ENCODE measurements around the gene PABPN1. TPM values are rescaled to one million over a fixed set of nuclear protein-coding genes. Genes with fewer than 3 reads are reported as not detected.

The PABPN1 gene
- total and polyA plus RNA-seq, 9 of the 15 experiments (the other 6 are each of a cell fraction or from before 2014, with no cell fraction given): 32.6 to 388 (median 178) TPM

DNA sequence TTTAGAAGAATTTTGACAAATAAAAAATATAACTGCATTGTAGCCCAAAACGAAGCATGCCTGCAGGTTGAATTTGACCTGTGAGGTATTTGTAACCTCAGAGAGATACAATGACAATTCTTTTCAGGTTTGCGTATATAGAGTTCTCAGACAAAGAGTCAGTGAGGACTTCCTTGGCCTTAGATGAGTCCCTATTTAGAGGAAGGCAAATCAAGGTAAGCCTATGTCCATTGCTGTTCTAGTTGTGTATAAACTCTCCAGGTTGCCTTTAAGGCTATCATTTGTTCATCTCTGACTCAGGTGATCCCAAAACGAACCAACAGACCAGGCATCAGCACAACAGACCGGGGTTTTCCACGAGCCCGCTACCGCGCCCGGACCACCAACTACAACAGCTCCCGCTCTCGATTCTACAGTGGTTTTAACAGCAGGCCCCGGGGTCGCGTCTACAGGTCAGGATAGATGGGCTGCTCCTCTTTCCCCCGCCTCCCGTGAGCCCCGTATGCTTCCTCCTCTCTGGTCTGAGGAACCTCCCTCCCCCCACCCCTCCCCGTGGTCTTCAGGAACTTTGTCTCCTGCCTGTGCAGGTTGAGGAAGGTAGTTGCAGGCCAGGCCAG is 2.7 kb downstream of the PABPN1 start:
- FAIRE-seq: no peak
- TF ChIP-seq ZNF707 (CRISPR knock-in tag; conservative IDR thresholded peaks at IDR 0.05) (no peak), BRD4 (IDR thresholded peaks at IDR 0.05) (no peak), RBFOX2 (IDR thresholded peaks at IDR 0.05; ENCODE audit: low read depth, low read length) (peak; percentile 64), SFPQ (IDR thresholded peaks at IDR 0.05; ENCODE audit: low read depth, low read length) (no peak), POLR2G (IDR thresholded peaks at IDR 0.05; ENCODE audit: low read depth, low read length) (0 out of 2 replicates have a peak, but pooled peaks have one; percentile 36)
- H3K4me1 ChIP-seq (replicated peaks in 1 of 2; ENCODE audit: control insufficient read depth in 2 of 2, insufficient read depth in 2 of 2, low read length in 2 of 2): peaks cover 11 to 17% of the 10 kb centered on the region in 2 experiments; a peak in 4 of 5 replicates
- DNase-seq (ENCODE audit: extremely low read depth in 1 of 4, low spot score in 3 of 4): no peak
- no peaks in the 10 kb centered on the region; the same call in 1 of the 2 replicates for H4K20me1 ChIP-seq (replicated peaks; ENCODE audit: control insufficient read depth, insufficient read depth, low read length)
- no peak overlapping the region for H3K9ac ChIP-seq (ENCODE audit: insufficient read depth in 1 of 2, low read depth in 2 of 2, low read length in 2 of 2)
- H3K4me3 ChIP-seq: no peak overlapping the region
- no peaks in the 10 kb centered on the region for H3K9me1 ChIP-seq (ENCODE audit: control insufficient read depth, insufficient read depth, low read length)
- ChIA-PET CTCF (ENCODE audit: low intra/inter-chr PET ratio) (no interaction called here), POLR2A (interaction anchor here (0.6 to 2.7 kb wide), 2 partner anchors 22 to 43 kb away, joined by 4 to 12 read pairs; no protein-coding TSS in a partner anchor)
- in situ Hi-C loops (cut with MboI) (no loop called here), intact Hi-C loops (cut with micrococcal nuclease) (loop anchor here (2.0 to 10.0 kb wide), 3 partner anchors 59 to 231 kb away; partner anchors contain the start of genes THTPA and ZFHX2)
- no peaks in the 10 kb centered on the region for H3K27me3 ChIP-seq (ENCODE audit: control insufficient read depth in 2 of 2, insufficient read depth in 2 of 2, low read length in 2 of 2)
- no TSS peak for BruUV-seq (replicated peaks)
- H3K9me3 ChIP-seq (replicated peaks; ENCODE audit: control insufficient read depth, insufficient read depth, low read depth, low read length): no peaks in the 10 kb centered on the region
- 88% methylated on average over 12 of the region's 18 CpGs for WGBS (ENCODE audit: insufficient coverage, low coverage, missing lambda C conversion rate)
- H3K27ac ChIP-seq (ENCODE audit: extremely low read depth, low read depth, low read length): no peak overlapping the region; the same call in 2 of the 3 replicates
- no peak for ATAC-seq
- no peak overlapping the region for H2AFZ ChIP-seq (ENCODE audit: low read depth, low read length)
- H3K79me2 ChIP-seq (ENCODE audit: control insufficient read depth, insufficient read depth, low read length): peaks cover 34% of the 10 kb centered on the region
- H3K36me3 ChIP-seq (ENCODE audit: control insufficient read depth, insufficient read depth, low read length): peaks cover 58% of the 10 kb centered on the region; the same call in 2 of the 3 replicates
- H3K4me2 ChIP-seq (ENCODE audit: insufficient read depth, low read length): no peak overlapping the region

Data from K562 (cell line).